ENCODE data around the gene NVL.

- TF ChIP-seq POU6F1 (CRISPR knock-in tag; IDR thresholded peaks at IDR 0.05; ENCODE audit: borderline replicate concordance, low read depth) (no peak), ZFP3 (CRISPR knock-in tag; IDR thresholded peaks at IDR 0.05) (no peak), RARB (CRISPR knock-in tag; IDR thresholded peaks at IDR 0.05) (no peak), ZNF565 (CRISPR knock-in tag; conservative IDR thresholded peaks at IDR 0.05; ENCODE audit: low read depth) (no peak)
Observed at GRCh38 chr1:224234017-224234416, 96.0 kb downstream of the NVL start.
